Activated CD4-positive, CD25-positive, alpha-beta regulatory T cell treated with anti-CD3 and anti-CD28 coated beads, Interleukin-2, amount 50 U/mL, for 72 hours (primary cell): Measurements from ENCODE around the gene PINK1.

ENCODE experiments used
- DNase-seq: peaks from one replicate; pipeline ENCODE4 v3.0.0; 2021

The PINK1 gene

GRCh38 chr1:20611652-20612051 is 21.6 kb upstream of the PINK1 start:
- no peak for DNase-seq

GRCh38 chr1:20612221-20612746 is 21.0 kb upstream of the PINK1 start:
- DNase-seq, result no peak

- no peak for DNase-seq
These were observed 19.1 kb upstream of the PINK1 start for GRCh38 chr1:20614131-20614579.

- no peak for DNase-seq
These were observed 17.1 kb upstream of the PINK1 start for GRCh38 chr1:20615946-20616846.

GRCh38 chr1:20616847-20617487 is 16.3 kb upstream of the PINK1 start:
- DNase-seq, result no peak

- no peak for DNase-seq
These were observed 14.7 kb upstream of the PINK1 start for GRCh38 chr1:20618550-20618949.

GRCh38 chr1:20619999-20620398 is 13.3 kb upstream of the PINK1 start:
- DNase-seq, result no peak

GRCh38 chr1:20621012-20621411 is 12.2 kb upstream of the PINK1 start:
- no peak for DNase-seq

- DNase-seq, result no peak
These were observed 8.5 kb upstream of the PINK1 start for GRCh38 chr1:20624709-20625108.

GRCh38 chr1:20625176-20626097 is 7.8 kb upstream of the PINK1 start:
- DNase-seq, result no peak

- DNase-seq, result no peak
These were observed 7.2 kb upstream of the PINK1 start for GRCh38 chr1:20626098-20626427.

- DNase-seq, result no peak
These were observed 6.7 kb upstream of the PINK1 start for GRCh38 chr1:20626524-20626923.

GRCh38 chr1:20630729-20631128 is 2.5 kb upstream of the PINK1 start:
- DNase-seq, result no peak

- no peak for DNase-seq
These were observed 872 bp upstream of the PINK1 start for GRCh38 chr1:20632386-20632785.

- DNase-seq, result no peak
These were observed 871 bp downstream of the PINK1 start for GRCh38 chr1:20634065-20634593.

- DNase-seq, result no peak
These were observed 1.4 kb downstream of the PINK1 start for GRCh38 chr1:20634594-20635084.

- no peak for DNase-seq
These were observed 3.6 kb downstream of the PINK1 start for GRCh38 chr1:20636785-20637347.

- peak; percentile 55 for DNase-seq
These were observed 6.9 kb downstream of the PINK1 start for GRCh38 chr1:20640183-20640597.

GRCh38 chr1:20641975-20642374 is 8.7 kb downstream of the PINK1 start:
- DNase-seq, result no peak

- DNase-seq, result no peak
These were observed 9.8 kb downstream of the PINK1 start for GRCh38 chr1:20643080-20643479.

- DNase-seq, result no peak
These were observed 11.2 kb downstream of the PINK1 start for GRCh38 chr1:20644416-20644815.

- no peak for DNase-seq
These were observed 12.2 kb downstream of the PINK1 start for GRCh38 chr1:20645414-20645813.
